Kidney epithelial cell (primary cell): ENCODE data around the gene CKAP4. TPM values are rescaled to one million over a fixed set of nuclear protein-coding genes. Genes with fewer than 3 reads are reported as not detected.

Experiments used
- DNase-seq: peaks from one replicate; pipeline ENCODE4 v3.0.0-alpha.2; 2010; ENCODE audit warnings: low read depth
- H3K27me3 ChIP-seq: 2 replicates; pipeline ENCODE4 v1.6.0; 2011; ENCODE audit warnings: low read length; ENCODE audit not compliant: control insufficient read depth, insufficient read depth
- H3K36me3 ChIP-seq: 2 replicates; pipeline ENCODE4 v1.5.1; 2011; ENCODE audit warnings: low read length; ENCODE audit not compliant: control insufficient read depth, insufficient read depth
- H3K4me3 ChIP-seq: 2 replicates; pipeline ENCODE4 v1.5.1; 2011; ENCODE audit warnings: low read depth, mild to moderate bottlenecking, control low read depth, low read length
- total RNA-seq: library from RNA; depleted of rRNA; stranded (reverse); fragments of >200 nt; gene quantifications from 2 replicates; pipeline ENCODE4 v1.2.3, GENCODE V29; 2015
- TF ChIP-seq, protein P1 (sequence below): IDR thresholded peaks from 2 replicates; pipeline ENCODE4 v1.5.1; 2011; ENCODE audit warnings: mild to moderate bottlenecking, moderate library complexity, low read length, control low read depth, inconsistent platforms; ENCODE audit not compliant: insufficient read depth, poor library complexity, severe bottlenecking

CKAP4 gene
- total RNA-seq, 1 donor from 2014 or later = 112 TPM

DNA sequence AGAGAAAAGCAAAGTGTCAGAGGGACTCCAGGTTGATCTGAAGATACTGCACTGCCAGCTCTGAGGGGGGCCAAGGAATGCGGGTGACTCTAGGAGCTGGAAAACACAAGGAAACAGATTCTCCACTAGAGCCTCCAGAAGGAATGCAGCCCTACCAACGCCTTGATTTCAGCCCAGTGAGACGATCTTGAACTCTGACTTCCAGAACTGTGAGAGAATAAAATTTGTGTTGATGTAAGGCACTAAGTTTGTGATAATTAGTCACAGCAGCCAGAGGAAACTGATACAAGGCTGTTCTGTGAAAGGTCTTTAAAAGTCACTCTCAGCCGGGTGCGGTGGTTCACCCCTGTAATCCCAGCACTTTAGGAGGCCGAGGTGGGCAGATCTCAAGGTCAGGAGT, 34.2 kb downstream of the CKAP4 start:
- no peaks in the 10 kb centered on the region for H3K36me3 ChIP-seq
- TF ChIP-seq, protein P1, sequence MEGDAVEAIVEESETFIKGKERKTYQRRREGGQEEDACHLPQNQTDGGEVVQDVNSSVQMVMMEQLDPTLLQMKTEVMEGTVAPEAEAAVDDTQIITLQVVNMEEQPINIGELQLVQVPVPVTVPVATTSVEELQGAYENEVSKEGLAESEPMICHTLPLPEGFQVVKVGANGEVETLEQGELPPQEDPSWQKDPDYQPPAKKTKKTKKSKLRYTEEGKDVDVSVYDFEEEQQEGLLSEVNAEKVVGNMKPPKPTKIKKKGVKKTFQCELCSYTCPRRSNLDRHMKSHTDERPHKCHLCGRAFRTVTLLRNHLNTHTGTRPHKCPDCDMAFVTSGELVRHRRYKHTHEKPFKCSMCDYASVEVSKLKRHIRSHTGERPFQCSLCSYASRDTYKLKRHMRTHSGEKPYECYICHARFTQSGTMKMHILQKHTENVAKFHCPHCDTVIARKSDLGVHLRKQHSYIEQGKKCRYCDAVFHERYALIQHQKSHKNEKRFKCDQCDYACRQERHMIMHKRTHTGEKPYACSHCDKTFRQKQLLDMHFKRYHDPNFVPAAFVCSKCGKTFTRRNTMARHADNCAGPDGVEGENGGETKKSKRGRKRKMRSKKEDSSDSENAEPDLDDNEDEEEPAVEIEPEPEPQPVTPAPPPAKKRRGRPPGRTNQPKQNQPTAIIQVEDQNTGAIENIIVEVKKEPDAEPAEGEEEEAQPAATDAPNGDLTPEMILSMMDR = no peak
- no peak for DNase-seq
- no peak overlapping the region for H3K4me3 ChIP-seq
- no peaks in the 10 kb centered on the region for H3K27me3 ChIP-seq

DNA sequence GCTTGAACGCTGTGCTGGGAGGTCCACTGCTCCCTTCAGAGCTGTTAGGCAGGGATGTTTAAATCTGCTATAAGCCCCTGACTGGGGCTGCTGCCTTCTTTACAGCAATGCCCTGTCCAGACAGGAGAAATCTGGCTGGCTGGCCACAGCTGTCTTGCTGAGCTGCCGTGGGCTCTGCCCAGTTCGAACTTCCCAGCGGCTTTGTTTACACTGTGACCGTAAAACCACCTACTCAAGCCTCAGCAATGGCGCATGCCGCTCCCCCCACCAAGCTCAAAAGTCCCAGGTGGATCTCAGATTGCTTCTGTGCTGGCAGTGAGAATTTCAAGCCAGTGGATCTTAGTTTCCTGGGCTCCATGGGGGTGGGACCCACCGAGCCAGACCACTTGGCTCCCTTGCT, 35.8 kb downstream of the CKAP4 start:
- Histone ChIP-seq H3K4me3 (no peak overlapping the region), H3K36me3 (no peaks in the 10 kb centered on the region), H3K27me3 (no peaks in the 10 kb centered on the region)
- TF ChIP-seq, protein P1 = no peak
- DNase-seq = no peak

DNA sequence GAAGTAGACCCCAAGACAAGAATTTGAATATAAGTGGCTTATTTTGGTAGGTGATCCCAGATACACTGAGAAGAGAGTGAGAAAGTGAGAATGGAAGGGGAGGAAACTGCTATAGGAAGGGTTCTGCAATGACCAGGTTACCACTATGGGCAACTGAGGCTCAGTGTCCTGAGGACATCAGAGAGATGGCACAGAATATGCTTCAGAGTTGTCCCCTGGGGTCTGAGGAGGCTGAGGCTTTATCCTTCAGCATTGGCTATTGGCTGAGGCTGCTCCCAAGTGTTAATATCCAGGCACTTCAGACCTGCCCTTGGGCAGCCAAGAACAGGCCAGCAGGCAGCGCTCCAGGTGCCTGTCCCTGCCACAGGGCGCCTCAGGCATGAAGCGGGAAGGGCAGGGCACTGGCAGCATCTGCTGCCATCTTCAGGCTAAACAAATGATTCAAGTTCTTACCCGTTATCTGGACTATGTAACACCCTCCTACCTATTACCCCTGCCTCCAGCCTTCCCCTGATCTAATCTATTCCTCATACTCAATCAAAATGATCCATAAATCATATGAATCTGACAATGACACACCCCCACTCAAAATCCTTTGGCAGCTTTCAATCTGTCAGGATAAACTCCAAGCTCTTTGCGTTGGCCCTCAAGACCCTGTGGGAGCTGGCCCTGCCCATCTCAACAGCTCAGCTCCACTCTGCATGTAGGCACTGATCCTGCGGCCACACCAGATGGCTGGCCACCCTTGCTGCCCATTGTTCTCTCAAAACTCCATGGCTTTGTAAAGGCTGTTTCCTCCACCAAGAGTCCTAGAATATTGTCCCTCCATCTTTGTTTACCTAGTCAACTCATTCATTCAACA, 42.4 kb downstream of the CKAP4 start:
- Histone ChIP-seq H3K4me3 (no peak overlapping the region), H3K27me3 (no peaks in the 10 kb centered on the region), H3K36me3 (no peaks in the 10 kb centered on the region)
- DNase-seq = no peak
- TF ChIP-seq, protein P1 = no peak

DNA sequence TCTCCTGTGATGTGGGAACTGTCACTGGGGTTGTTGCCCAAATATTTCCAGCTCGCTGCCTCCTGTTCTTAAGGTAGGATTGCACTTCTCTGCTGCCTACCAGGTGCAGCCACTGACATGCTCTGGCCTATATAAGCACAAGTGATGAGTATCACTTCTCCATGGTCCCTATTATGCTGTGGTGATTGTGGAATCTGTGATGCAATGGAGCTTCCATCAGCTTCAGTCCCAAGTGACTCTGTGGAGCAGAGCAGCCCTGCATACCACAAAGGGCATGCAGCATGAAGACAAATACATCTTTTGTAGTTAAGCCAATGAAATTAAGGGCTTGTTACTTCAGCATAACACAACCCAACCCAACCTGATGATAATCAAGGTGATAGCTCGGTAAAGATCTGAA, 43.5 kb downstream of the CKAP4 start:
- DNase-seq = no peak
- no peaks in the 10 kb centered on the region for H3K27me3 ChIP-seq
- TF ChIP-seq, protein P1 = no peak
- H3K4me3 ChIP-seq = no peak overlapping the region
- H3K36me3 ChIP-seq = no peaks in the 10 kb centered on the region

DNA sequence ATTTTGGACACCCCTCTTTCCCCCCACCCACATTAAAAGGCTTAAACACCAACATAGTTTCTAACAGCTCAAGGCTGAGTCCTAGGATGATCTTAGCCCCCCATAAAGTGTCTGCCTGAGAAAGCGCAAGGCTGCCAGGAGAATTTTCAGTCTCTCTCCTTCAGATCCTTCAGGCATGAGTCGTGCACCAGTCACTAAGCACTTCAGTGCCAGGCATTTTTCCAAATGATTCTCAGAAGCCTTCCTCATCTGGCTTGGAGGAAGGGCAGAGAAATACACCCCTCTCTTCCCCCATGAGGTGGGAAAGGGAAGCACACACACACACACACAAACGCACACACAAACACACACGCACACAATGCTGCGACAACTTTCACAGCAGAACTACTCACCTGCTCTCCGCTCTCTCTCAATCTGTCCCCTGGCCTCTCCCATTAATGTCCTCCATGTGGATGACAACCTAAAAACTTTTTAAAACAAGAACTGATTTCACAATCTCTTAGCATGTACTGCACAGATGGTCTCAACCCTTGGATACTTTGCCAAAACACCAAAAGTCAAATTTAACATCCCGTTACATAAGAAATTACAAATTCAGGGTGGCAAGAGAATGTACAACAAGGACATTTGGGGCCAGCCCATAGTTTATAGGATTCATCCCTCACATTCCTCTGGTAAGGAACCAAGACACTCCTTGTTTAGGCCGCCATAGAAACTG, 49.8 kb downstream of the CKAP4 start:
- H3K27me3 ChIP-seq = no peaks in the 10 kb centered on the region
- TF ChIP-seq, protein P1 = no peak
- no peak for DNase-seq
- H3K4me3 ChIP-seq = no peak overlapping the region
- H3K36me3 ChIP-seq = no peaks in the 10 kb centered on the region
